ENCODE data around the gene TMEM244.
A peak's percentile ranks its signal among the peaks of the same experiment; 100 is the strongest.
"Not testable (repeated sequence)": the region's sequence is repeated elsewhere in the genome, so short reads cannot be mapped to it uniquely, and the experiment has no call there.

The TMEM244 gene, protein sequence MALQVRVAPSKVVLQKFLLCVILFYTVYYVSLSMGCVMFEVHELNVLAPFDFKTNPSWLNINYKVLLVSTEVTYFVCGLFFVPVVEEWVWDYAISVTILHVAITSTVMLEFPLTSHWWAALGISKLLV

DNA sequence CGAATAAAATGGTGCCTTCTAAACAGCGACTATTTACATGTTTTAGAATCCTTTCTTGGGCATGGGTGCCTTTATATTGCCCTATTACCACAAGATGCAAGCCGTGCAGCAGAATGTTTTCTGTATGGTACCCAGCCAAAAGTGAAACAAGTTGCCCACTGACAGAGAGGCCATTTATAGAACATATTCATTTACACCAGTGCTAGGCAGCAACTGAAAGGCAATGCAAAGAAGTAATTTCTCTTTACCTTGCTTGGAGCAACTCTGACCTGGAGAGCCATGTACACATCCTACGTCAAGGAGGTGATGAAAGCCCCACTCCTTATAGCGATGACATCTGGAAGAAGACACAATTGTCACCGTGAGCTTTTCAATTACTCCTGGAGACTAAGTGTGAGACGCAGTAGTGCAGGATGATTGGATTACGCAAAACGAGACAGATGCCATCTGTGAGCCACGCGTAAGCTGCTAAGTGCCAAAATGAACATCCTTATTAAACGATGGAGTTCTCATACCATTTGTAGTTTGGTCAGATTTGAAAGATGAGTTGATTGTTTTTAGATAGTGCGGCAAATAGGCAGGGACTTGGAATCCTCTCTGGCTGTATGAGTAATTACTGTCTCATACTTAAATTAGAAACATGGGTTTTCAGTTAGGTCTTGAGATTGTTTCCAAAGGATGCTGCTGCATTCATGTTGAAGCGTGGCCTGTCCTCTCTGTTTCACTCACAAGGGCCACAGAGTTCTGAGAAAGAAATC is at the start of gene TMEM244:
TSS of gene TMEM244 (minus strand) at position 408 of the 758 bp plus-strand sequence. CDS start at position 281, 127 bp downstream.
- DNase-seq: peak; percentile 40

DNA sequence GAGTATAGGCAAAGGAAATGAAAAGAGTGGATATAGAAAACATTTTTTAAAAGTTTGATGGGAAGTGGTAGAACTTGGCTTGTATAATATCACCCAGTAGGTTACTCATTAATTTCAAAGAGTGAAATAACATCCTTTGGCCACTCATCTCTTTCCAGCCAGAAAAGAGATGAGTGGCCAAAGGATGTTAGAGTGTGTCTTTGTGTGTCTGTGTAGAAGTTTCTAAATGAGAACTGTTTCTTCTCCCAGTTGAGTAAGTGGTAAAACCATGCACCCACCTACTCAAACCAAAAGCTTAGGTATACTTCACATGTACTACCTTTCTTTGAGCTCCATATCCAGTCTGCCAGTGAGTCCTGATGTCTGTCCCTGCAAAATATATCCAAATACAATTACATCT is 47.7 kb upstream of the TMEM244 start:
- DNase-seq: no peak

- no peak for DNase-seq
Observed at GRCh38 chr6:129908356-129908755, 47.2 kb upstream of the TMEM244 start.

DNA sequence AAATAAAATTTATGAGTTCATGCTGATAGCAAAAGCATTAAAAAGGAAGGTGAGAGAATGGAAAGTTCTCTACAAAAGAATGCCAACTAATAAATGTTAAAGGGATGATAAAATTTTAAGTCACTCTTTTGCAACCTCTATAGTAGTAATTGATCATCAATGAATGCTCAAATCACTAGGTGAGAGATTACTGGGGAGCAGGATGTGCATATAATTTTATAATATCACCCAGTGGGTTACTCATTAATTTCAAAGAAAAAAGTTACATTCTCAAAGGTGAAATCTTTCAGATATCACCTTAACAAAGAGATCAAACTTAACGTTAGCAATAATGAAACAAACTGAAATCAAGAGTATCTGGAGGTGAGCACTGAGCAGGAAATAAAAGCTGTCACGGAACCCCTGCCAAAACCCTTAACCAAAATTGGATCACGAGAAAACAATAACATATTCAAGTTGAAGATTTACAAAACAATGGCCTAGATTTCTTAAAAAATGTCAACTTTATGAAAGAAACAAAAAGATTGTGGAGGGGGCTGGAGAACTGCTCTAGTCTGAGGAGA is 45.5 kb upstream of the TMEM244 start:
- DNase-seq: no peak

- DNase-seq: no peak
Observed at GRCh38 chr6:129903082-129903481, 42.0 kb upstream of the TMEM244 start.

DNA sequence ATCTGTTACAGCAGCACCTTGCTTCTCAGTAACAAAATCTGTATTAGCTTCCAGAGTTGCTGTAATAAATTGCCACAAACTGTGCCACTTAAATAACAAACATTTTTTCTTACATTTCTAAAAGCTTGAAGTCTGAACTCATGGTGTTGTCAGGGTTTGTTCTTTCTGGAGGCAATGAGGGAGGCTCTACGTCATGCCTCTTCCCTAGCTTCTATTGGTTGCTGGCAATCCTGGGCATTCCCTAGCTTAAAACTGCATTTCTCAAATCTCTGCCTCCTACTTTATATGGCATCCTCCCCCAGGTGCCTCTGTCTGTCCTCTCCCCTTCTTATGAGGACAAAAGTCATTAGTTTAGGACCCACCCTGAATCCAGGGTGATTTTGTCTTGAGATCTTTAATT is 41.6 kb upstream of the TMEM244 start:
- no peak for DNase-seq

- DNase-seq: no peak
Observed at GRCh38 chr6:129901910-129902309, 40.8 kb upstream of the TMEM244 start.

- DNase-seq: no peak
Observed at GRCh38 chr6:129895692-129896091, 34.6 kb upstream of the TMEM244 start.

DNA sequence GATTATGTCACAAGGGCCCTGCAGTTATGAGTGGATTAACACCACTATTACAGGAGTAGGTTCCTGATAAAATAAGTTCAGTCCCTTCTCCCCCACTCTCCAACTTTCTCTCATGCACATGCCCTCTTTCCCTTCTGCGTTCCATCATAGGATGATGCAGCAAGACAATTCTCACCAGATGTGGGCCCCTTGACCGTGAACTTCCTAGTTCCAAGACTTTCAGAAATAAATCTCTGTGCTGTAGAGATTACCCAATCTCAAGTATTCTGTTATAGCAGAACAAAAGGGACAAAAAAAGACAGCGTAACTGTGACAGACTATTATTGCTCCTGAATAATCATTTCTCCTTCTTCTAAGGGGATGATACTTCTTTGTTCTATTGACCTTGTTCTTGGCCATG is 33.8 kb upstream of the TMEM244 start:
- no peak for DNase-seq

DNA sequence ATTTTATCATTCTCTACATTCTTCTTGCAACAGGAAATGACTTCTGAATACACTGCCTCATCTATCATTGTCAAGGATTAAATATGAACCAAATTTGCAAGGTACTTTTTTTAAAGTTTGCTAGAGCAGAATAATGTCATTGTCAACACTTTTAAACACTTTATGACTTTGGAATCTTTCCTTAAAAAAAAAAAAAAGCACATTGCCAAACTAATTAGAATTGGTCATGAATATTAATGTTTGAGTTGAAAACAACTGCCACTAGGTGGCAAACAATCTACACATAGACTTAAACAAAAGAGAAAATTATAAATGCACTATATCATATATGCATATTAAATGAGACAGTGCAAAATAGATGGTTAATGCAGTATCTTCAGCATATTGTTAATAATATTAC is 32.5 kb upstream of the TMEM244 start:
- peak; percentile 41 for DNase-seq

- no peak for DNase-seq
Observed at GRCh38 chr6:129890701-129891100, 29.6 kb upstream of the TMEM244 start.

- DNase-seq: no peak
Observed at GRCh38 chr6:129890164-129890563, 29.0 kb upstream of the TMEM244 start.

DNA sequence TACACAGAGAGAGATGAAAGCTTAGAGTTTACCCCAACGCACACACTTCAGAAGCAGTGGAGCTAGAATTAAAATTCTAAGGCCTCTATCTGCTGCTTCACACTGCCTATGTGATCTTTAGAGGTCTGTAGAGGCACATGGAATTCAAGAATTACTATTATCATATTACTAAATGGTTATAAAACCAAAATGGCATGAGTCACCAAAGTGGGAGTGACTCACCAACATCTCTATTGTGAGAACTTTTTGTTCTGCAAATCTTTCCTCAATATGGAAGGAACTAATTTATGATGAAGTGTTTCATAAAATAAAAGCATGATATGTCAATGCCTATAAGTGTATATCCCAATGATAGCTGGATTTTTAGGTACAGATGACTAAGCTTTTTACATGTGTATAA is 28.5 kb upstream of the TMEM244 start:
- DNase-seq: no peak

DNA sequence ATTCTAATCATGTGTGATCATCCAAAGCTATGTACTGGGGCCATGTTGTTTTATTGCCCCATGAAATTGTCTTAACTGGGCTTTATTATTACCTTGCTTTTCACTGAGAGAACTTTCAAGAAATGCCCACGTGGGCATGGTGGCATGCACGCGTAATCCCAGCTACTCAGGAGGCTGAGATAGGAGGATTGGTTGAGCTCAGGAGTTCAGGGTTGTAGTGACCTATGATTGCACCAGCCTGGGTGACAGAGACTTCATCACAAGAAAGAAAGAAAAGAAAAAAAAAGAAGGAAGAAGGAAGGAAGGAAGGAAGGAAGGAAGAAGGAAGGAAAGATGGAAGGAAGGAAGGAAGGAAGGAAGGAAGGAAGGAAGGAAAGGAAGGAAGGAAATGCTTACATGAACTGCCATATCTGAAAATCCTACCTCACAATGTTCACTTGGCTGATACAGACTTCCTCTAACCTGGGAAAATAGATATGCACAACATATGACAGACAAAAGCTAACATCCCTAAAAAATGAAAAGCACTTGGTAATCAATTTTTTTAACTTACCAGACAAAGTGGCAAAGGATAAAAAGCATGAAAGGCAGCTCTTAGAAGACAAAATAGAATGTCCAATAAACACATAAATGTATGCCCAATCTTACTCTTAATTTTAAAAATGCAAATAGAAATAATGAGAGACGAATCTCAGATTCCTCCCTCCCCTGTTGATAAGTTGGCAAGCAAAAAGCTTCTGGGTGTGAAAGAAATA is 25.5 kb upstream of the TMEM244 start:
- no peak for DNase-seq

GRCh38 chr6:129884211-129884610 is 23.1 kb upstream of the TMEM244 start:
- no peak for DNase-seq

GRCh38 chr6:129882510-129883023 is 21.5 kb upstream of the TMEM244 start:
- DNase-seq: no peak

- not testable (repeated sequence) for DNase-seq
Observed at GRCh38 chr6:129877894-129878293, 16.8 kb upstream of the TMEM244 start.

DNA sequence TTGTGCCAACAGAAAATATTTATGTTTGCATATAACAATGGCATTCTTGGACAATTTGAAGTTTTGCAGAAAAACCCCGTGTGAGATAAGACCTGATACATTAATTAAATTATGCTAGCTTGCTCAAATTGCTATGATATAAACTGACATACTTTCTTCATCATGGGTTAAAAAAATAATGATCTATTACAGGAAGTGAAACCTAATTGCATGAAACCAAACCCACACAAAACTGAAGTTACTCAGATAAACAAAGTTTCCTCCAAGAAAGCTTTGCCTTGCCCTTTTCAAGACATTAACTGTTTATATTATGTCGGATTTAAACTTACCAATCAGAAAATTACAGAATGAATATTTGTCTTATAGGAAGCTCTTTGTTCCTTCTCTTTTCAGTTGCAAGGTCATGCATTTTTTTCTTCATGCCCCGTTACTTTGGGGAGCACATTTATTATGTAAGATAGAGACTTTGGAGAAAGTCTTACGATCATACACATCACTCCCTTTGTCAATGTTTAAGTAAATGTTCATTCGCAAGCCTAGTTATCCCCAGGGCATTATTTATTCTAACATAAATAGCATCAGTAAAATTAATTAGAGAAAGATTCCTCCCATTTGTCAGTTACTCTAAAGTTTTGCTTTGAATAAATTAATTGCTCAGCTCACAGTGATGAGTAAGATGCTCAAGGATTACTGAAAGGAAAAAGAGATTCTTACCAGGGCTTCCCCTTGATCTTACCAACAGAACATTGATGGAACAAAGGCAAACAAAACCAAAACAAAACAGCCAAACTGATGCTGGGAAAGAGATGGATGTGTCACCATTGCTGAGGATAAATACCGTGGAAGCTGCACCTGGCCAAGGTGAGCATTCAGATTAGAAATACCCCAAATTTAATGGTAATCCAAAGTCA is 14.8 kb upstream of the TMEM244 start:
- DNase-seq: no peak

DNA sequence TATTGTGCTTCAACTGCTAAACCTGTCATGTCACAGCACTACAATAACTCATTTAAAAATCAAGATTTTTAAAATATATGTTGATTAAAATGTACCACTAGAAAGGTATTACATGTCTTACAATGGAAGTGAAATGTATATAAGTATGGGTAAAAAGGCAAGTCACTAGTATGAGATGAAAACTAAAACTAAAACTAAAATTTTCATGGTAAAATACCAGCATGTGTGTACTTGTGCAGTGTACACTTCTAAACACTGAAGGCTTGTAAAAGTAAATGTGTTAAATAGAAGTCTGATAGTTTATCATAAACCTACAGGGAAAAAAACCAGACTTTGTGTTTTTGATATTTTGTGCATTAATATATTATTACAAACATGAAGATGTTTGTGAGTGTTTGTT is 13.7 kb upstream of the TMEM244 start:
- DNase-seq: no peak

GRCh38 chr6:129872586-129872985 is 11.5 kb upstream of the TMEM244 start:
- no peak for DNase-seq

DNA sequence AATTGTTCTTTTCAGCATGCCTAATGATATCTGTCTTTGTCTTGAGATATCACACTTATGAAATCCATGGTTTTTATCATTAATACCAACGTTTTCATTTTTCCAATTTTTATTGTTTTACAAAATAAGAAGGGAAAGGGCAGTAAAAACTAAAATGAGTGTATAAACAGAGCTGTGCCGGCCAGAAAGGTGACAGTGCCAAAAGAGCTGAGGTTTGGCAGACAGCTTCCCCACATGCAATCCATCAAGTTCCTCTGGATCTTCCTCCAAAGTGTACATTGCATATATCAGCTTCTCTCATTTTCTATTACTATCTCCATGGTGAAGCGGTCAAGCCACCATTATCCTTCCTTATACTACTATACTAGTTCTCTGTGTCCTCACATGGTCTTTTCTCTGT is 10.1 kb upstream of the TMEM244 start:
- DNase-seq: no peak

GRCh38 chr6:129867403-129867802 is 6.3 kb upstream of the TMEM244 start:
- no peak for DNase-seq
